ENCODE data around the gene ANKS1B.

ANKS1B gene

DNA sequence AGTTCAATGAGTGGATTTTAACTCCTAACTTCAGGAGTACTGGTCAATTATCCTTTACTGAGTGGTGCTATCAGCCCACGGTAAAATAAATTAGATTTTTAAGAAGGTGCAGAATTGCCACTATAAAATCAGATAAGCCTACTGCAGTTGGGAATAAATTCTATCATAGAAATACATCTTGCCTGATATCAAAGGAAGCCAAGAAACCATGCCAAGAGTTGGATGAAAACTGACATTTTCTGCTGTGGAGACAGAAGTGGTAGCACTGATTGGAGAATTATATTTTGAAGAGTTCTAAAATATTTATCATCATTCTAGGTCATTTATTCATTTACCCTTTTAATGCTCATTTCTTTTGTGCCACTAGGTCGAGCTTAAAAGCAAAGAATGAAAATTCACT lies 874.5 kb downstream of the ANKS1B start:
- Histone ChIP-seq H3K9ac (no peak overlapping the region), H4K20me1 (ENCODE audit: insufficient read depth) (no peaks in the 10 kb centered on the region), H3K27me3 (ENCODE audit: insufficient read depth, low read depth) (no peaks in the 10 kb centered on the region), H3K36me3 (ENCODE audit: insufficient read depth) (no peaks in the 10 kb centered on the region), H2AFZ (ENCODE audit: low read depth) (no peak overlapping the region), H3K4me3 (IDR thresholded peaks at IDR 0.05; ENCODE audit: insufficient read depth, low read depth, low read length) (no peak overlapping the region), H3K79me2 (ENCODE audit: insufficient read depth, low read depth) (no peaks in the 10 kb centered on the region), H3K4me2 (no peak overlapping the region), H3K27ac (no peak overlapping the region), H3K4me1 (ENCODE audit: low read depth, poor library complexity, severe bottlenecking) (no peaks in the 10 kb centered on the region)
- TF ChIP-seq, protein P1, sequence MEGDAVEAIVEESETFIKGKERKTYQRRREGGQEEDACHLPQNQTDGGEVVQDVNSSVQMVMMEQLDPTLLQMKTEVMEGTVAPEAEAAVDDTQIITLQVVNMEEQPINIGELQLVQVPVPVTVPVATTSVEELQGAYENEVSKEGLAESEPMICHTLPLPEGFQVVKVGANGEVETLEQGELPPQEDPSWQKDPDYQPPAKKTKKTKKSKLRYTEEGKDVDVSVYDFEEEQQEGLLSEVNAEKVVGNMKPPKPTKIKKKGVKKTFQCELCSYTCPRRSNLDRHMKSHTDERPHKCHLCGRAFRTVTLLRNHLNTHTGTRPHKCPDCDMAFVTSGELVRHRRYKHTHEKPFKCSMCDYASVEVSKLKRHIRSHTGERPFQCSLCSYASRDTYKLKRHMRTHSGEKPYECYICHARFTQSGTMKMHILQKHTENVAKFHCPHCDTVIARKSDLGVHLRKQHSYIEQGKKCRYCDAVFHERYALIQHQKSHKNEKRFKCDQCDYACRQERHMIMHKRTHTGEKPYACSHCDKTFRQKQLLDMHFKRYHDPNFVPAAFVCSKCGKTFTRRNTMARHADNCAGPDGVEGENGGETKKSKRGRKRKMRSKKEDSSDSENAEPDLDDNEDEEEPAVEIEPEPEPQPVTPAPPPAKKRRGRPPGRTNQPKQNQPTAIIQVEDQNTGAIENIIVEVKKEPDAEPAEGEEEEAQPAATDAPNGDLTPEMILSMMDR (conservative IDR thresholded peaks at IDR 0.05; ENCODE audit: low read depth, low read length), result no peak

DNA sequence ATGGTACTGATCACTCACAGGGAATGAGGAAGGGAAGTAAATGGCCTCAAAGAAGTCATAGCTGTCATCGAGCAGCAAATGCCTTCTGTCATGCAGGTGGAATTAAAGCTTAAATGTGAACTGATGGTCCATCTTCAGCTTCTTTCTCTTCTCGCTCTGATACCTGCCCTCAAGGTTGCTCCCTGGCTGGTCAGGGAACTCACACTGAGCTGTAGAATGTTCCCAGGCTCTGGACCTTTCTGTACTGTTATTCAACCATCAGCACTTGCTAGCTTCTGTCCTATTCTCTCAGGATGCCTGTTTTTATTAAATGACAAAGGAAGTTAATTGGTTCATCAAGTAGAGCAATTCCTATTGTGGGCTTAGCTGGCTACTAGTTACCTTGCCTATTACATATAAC lies 875.8 kb downstream of the ANKS1B start:
- Histone ChIP-seq H3K27me3 (ENCODE audit: insufficient read depth, low read depth) (no peaks in the 10 kb centered on the region), H3K9ac (no peak overlapping the region), H3K4me3 (IDR thresholded peaks at IDR 0.05; ENCODE audit: insufficient read depth, low read depth, low read length) (no peak overlapping the region), H3K27ac (no peak overlapping the region), H2AFZ (ENCODE audit: low read depth) (no peak overlapping the region), H3K79me2 (ENCODE audit: insufficient read depth, low read depth) (no peaks in the 10 kb centered on the region), H4K20me1 (ENCODE audit: insufficient read depth) (no peaks in the 10 kb centered on the region), H3K4me1 (ENCODE audit: low read depth, poor library complexity, severe bottlenecking) (no peaks in the 10 kb centered on the region), H3K36me3 (ENCODE audit: insufficient read depth) (no peaks in the 10 kb centered on the region), H3K4me2 (no peak overlapping the region)
- TF ChIP-seq, protein P1 (conservative IDR thresholded peaks at IDR 0.05; ENCODE audit: low read depth, low read length), result no peak

DNA sequence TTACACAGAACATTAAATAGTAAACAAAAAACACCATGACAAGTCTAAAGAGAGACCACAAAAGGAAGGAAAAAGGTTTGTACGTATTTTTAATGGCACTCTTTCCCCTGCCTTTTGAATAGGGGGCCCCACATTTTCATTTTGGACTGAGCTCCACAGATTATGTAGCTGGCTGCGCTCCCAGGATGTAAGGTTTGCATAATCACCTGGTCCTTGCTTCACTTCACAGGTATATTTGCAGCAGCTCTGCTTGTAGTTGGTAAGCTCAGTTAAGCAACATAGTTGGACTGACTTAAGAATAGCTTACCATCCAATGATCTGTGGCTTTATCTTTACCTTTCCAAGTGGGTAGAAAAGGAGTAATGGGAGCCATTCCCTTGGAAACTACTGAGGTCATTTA lies 885.0 kb downstream of the ANKS1B start:
- Histone ChIP-seq H2AFZ (ENCODE audit: low read depth) (no peak overlapping the region), H3K9ac (no peak overlapping the region), H3K4me2 (no peak overlapping the region), H3K79me2 (ENCODE audit: insufficient read depth, low read depth) (no peaks in the 10 kb centered on the region), H3K4me3 (IDR thresholded peaks at IDR 0.05; ENCODE audit: insufficient read depth, low read depth, low read length) (no peak overlapping the region), H3K27ac (no peak overlapping the region), H4K20me1 (ENCODE audit: insufficient read depth) (no peaks in the 10 kb centered on the region), H3K4me1 (ENCODE audit: low read depth, poor library complexity, severe bottlenecking) (no peaks in the 10 kb centered on the region), H3K27me3 (ENCODE audit: insufficient read depth, low read depth) (no peaks in the 10 kb centered on the region), H3K36me3 (ENCODE audit: insufficient read depth) (no peaks in the 10 kb centered on the region)
- TF ChIP-seq, protein P1 (conservative IDR thresholded peaks at IDR 0.05; ENCODE audit: low read depth, low read length), result no peak

DNA sequence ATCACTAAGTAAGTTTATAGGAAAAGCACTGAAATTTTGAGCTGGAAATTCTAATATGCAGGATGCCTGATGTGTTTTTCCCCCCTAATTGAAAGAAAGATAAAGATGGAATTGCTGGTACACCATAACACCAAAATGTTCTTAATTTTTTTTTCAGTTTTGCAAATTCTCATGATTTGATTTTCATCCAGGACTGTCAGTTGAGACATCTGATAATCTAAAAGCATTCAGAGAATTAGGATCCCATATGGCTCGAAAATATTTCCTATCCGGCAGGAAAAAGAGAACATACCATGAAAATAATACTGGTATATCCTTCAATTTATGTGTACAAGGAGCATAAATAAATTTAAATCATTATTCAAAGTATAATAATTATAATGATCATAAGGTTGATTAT lies 887.6 kb downstream of the ANKS1B start:
- Histone ChIP-seq H3K36me3 (ENCODE audit: insufficient read depth) (no peaks in the 10 kb centered on the region), H4K20me1 (ENCODE audit: insufficient read depth) (no peaks in the 10 kb centered on the region), H3K4me3 (IDR thresholded peaks at IDR 0.05; ENCODE audit: insufficient read depth, low read depth, low read length) (no peak overlapping the region), H3K4me2 (no peak overlapping the region), H3K27ac (no peak overlapping the region), H3K27me3 (ENCODE audit: insufficient read depth, low read depth) (no peaks in the 10 kb centered on the region), H3K9ac (no peak overlapping the region), H2AFZ (ENCODE audit: low read depth) (no peak overlapping the region), H3K4me1 (ENCODE audit: low read depth, poor library complexity, severe bottlenecking) (no peaks in the 10 kb centered on the region), H3K79me2 (ENCODE audit: insufficient read depth, low read depth) (no peaks in the 10 kb centered on the region)
- TF ChIP-seq, protein P1 (conservative IDR thresholded peaks at IDR 0.05; ENCODE audit: low read depth, low read length), result no peak
